HL-60 (cell line): Measurements from ENCODE around the gene SCAP.

Experiments used
- DNase-seq, 2 experiments: peaks; one replicate each; pipeline ENCODE4 v3.0.0-alpha.2; 2010 to 2020; ENCODE audit warnings: low read depth in 1 of 2, low spot score in 1 of 2
- H3K27ac ChIP-seq: fragments of 250-450 bp; sonication (Bioruptor Pico); replicated peaks from 2 replicates; pipeline ENCODE4 v1.5.1; 2020; ENCODE audit warnings: mild to moderate bottlenecking, moderate library complexity
- H3K27me3 ChIP-seq: fragments of 250-450 bp; sonication (Bioruptor Pico); 2 replicates; pipeline ENCODE4 v1.5.1; 2021; ENCODE audit warnings: mild to moderate bottlenecking, moderate library complexity; ENCODE audit not compliant: insufficient read depth, poor library complexity, severe bottlenecking
- H3K4me3 ChIP-seq: replicated peaks from 2 replicates; pipeline ENCODE4 v1.5.1; 2011; ENCODE audit warnings: mild to moderate bottlenecking, control low read depth, low read length; ENCODE audit not compliant: insufficient read depth
- GABPA ChIP-seq: IDR thresholded peaks from 2 replicates; pipeline ENCODE4 v1.6.1; 2012; ENCODE audit warnings: low read depth
- POLR2AphosphoS5 ChIP-seq: IDR thresholded peaks from 2 replicates; pipeline ENCODE4 v1.6.1; 2012; ENCODE audit warnings: low read depth
- SPI1 ChIP-seq: IDR thresholded peaks from 2 replicates; pipeline ENCODE4 v1.6.1; 2012; ENCODE audit warnings: low read depth, mild to moderate bottlenecking, borderline replicate concordance
- TF ChIP-seq, protein P1 (sequence below): IDR thresholded peaks from 2 replicates; pipeline ENCODE4 v1.6.1; 2012; ENCODE audit warnings: low read depth; ENCODE audit not compliant: insufficient replicate concordance
- TF ChIP-seq, protein P2 (sequence below): IDR thresholded peaks from one replicate; pipeline ENCODE4 v1.5.1; 2011; ENCODE audit warnings: low read length, control low read depth, inconsistent platforms; ENCODE audit not compliant: insufficient read depth

The SCAP gene

DNA sequence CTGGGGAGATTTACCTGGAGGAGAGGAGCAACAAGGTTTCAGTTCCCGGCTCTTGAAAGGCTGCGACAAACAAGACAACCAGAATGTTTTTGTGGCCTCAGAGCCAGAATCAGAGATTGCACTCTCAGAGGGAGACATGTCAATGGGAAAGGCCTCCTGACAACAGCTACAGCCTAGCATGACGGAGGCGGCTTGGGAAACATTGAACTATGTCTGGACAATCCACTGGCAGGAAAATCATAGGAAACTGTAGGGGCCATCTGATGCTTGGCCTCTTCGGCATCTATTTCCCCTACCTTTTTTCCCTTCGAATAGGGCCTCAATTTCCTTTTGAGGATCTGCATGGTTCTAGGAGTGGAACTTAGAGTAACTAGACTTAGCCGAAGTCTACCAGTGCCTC is 108.1 kb downstream of the SCAP start:
- TF ChIP-seq SPI1 (no peak), GABPA (no peak), POLR2AphosphoS5 (no peak)
- TF ChIP-seq, protein P1, sequence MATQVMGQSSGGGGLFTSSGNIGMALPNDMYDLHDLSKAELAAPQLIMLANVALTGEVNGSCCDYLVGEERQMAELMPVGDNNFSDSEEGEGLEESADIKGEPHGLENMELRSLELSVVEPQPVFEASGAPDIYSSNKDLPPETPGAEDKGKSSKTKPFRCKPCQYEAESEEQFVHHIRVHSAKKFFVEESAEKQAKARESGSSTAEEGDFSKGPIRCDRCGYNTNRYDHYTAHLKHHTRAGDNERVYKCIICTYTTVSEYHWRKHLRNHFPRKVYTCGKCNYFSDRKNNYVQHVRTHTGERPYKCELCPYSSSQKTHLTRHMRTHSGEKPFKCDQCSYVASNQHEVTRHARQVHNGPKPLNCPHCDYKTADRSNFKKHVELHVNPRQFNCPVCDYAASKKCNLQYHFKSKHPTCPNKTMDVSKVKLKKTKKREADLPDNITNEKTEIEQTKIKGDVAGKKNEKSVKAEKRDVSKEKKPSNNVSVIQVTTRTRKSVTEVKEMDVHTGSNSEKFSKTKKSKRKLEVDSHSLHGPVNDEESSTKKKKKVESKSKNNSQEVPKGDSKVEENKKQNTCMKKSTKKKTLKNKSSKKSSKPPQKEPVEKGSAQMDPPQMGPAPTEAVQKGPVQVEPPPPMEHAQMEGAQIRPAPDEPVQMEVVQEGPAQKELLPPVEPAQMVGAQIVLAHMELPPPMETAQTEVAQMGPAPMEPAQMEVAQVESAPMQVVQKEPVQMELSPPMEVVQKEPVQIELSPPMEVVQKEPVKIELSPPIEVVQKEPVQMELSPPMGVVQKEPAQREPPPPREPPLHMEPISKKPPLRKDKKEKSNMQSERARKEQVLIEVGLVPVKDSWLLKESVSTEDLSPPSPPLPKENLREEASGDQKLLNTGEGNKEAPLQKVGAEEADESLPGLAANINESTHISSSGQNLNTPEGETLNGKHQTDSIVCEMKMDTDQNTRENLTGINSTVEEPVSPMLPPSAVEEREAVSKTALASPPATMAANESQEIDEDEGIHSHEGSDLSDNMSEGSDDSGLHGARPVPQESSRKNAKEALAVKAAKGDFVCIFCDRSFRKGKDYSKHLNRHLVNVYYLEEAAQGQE, result no peak
- TF ChIP-seq, protein P2, sequence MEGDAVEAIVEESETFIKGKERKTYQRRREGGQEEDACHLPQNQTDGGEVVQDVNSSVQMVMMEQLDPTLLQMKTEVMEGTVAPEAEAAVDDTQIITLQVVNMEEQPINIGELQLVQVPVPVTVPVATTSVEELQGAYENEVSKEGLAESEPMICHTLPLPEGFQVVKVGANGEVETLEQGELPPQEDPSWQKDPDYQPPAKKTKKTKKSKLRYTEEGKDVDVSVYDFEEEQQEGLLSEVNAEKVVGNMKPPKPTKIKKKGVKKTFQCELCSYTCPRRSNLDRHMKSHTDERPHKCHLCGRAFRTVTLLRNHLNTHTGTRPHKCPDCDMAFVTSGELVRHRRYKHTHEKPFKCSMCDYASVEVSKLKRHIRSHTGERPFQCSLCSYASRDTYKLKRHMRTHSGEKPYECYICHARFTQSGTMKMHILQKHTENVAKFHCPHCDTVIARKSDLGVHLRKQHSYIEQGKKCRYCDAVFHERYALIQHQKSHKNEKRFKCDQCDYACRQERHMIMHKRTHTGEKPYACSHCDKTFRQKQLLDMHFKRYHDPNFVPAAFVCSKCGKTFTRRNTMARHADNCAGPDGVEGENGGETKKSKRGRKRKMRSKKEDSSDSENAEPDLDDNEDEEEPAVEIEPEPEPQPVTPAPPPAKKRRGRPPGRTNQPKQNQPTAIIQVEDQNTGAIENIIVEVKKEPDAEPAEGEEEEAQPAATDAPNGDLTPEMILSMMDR, result no peak
- no peak overlapping the region for H3K4me3 ChIP-seq
- H3K27me3 ChIP-seq, result no peaks in the 10 kb centered on the region
- no peak overlapping the region for H3K27ac ChIP-seq
- no peak for DNase-seq

DNA sequence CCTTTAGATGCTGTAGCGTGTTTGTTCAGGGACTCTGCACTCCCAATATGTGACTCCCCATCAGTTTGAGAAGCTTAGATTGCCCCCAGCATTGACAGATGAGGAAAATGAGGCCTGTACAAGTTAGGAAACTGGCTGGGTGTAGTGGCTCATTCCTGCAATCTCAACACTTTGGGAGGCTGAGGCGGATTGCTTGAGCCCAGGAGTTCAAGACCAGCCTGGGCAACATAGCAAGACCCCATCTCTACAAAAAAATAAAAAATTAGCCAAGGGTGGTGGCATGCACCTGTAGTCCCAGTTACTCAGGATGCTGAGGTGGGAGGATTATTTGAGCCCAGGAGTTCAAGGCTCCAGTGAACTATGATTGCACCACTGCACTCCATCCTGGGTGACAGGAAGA is 108.9 kb downstream of the SCAP start:
- DNase-seq, result no peak
- Histone ChIP-seq H3K4me3 (no peak overlapping the region), H3K27ac (no peak overlapping the region), H3K27me3 (no peaks in the 10 kb centered on the region)
- TF ChIP-seq, protein P1, result no peak
- TF ChIP-seq, protein P2, result no peak
- TF ChIP-seq POLR2AphosphoS5, result no peak
- no peak for TF ChIP-seq SPI1
- TF ChIP-seq GABPA, result no peak

DNA sequence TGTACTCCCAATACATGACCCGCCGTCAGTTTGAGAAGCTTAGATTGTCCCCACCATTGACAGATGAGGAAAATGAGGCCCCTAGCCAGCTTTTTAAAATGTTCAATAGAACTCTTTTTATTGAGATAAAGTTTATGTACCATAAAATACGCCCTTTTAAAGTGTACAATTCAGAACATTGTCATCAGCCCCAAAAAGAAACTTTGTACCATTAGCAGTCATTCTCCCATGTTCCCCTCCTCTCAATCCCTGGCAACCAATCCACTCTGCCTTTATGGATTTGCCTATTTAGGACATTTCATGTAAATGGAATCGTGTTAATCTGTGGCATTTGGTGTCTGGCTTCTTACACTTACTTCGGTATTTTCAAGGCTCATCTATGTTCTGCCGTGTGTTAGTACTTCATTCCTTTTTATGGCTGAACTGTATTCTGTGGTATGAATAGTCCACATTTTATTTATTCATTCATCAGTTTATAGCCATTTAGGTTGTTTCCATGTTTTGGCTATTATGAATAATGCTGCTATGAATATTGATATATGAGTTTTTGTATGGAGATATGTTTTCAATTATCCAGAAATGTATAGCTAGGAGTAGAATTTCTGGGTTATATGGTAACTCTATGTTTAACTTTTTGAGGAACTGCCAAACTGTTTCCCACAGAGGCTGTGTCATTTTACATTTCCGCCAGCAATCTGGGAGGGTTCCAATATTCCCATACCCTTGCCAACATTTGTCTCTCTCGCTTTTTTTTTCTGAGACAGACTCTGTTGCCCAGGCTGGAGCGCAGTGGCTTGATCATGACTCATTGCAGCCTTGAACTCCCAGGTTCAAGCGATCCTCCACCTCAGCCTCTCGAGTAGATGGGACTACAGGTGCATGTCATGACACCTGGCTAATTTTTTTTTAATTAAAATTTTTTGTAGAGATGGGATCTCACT is 110.3 kb downstream of the SCAP start:
- no peaks in the 10 kb centered on the region for H3K27me3 ChIP-seq
- H3K4me3 ChIP-seq, result no peak overlapping the region
- peak; percentile 19; the same call in 1 of the 2 replicates for TF ChIP-seq SPI1
- TF ChIP-seq, protein P2, result no peak
- H3K27ac ChIP-seq, result no peak overlapping the region
- no peak for DNase-seq
